ENCODE data around the gene SPTBN4. TPM values are rescaled to one million over a fixed set of nuclear protein-coding genes. Genes with fewer than 3 reads are reported as not detected.
A peak's percentile ranks its signal among the peaks of the same experiment; 100 is the strongest.

Gene SPTBN4
- total RNA-seq, 2 donors from 2014 or later: 1.8 to 6.3 TPM

- WGBS, 2 donors: 18 to 42% methylated on average over 56 to 61 of the region's 67 CpGs
- ATAC-seq: no peak
- no peaks in the 10 kb centered on the region for H3K27me3 ChIP-seq
Measured at GRCh38 chr19:40613690-40614621, 147.2 kb downstream of the SPTBN4 start.

GRCh38 chr19:40614622-40615411, 148.0 kb downstream of the SPTBN4 start:
- Histone ChIP-seq H3K9me3 (no peaks in the 10 kb centered on the region), H3K4me1 (peaks cover 11% of the 10 kb centered on the region), H3K27ac (peak overlapping the region in 2 of 4 donors; percentile 7 to 11), H3K4me3 (no peak overlapping the region), H3K36me3 (replicated peaks in 1 of 2; ENCODE audit: insufficient read depth in 1 of 2, low read depth in 2 of 2) (no peaks in the 10 kb centered on the region), H3K27me3 (no peaks in the 10 kb centered on the region)
- TF ChIP-seq CTCF (IDR thresholded peaks at IDR 0.05) (no peak), POLR2A (IDR thresholded peaks at IDR 0.05) (no peak)
- ATAC-seq: no peak
- intact Hi-C loops (cut with DNase I): no loop called here
- DNase-seq: peak in 3 of 4 donors; percentile 53 to 72 (median 56)
- 42 to 57% methylated on average over 27 of the region's 27 CpGs for WGBS, 2 donors

More at GRCh38 chr19:40613690-40614621, 147.2 kb downstream of the SPTBN4 start:
- Histone ChIP-seq H3K36me3 (replicated peaks in 1 of 2; ENCODE audit: insufficient read depth in 1 of 2, low read depth in 2 of 2) (no peaks in the 10 kb centered on the region), H3K9me3 (no peaks in the 10 kb centered on the region), H3K4me1 (peaks cover 17% of the 10 kb centered on the region), H3K4me3 (no peak overlapping the region), H3K27ac (peak overlapping the region in 1 of 4 donors; percentile 23)
- intact Hi-C loops (cut with DNase I): no loop called here
- DNase-seq: peak in 3 of 4 donors; percentile 60 to 75 (median 61)
- TF ChIP-seq POLR2A (IDR thresholded peaks at IDR 0.05): no peak
- TF ChIP-seq CTCF (IDR thresholded peaks at IDR 0.05): no peak

GRCh38 chr19:40616178-40616577, 149.4 kb downstream of the SPTBN4 start:
- intact Hi-C loops (cut with DNase I): no loop called here
- TF ChIP-seq POLR2A (IDR thresholded peaks at IDR 0.05) (no peak), CTCF (IDR thresholded peaks at IDR 0.05) (no peak)
- Histone ChIP-seq H3K9me3 (no peaks in the 10 kb centered on the region), H3K27me3 (no peaks in the 10 kb centered on the region), H3K4me3 (no peak overlapping the region), H3K36me3 (replicated peaks in 1 of 2; ENCODE audit: insufficient read depth in 1 of 2, low read depth in 2 of 2) (no peaks in the 10 kb centered on the region), H3K4me1 (no peaks in the 10 kb centered on the region), H3K27ac (no peak overlapping the region)
- ATAC-seq (no peak), DNase-seq (no peak)
- 79 to 92% methylated on average over 5 of the region's 5 CpGs for WGBS, 2 donors

GRCh38 chr19:40616941-40617340, 150.1 kb downstream of the SPTBN4 start:
- WGBS, 2 donors: 77 to 90% methylated on average over 5 to 17 of the region's 17 CpGs
- no peak overlapping the region for H3K4me3 ChIP-seq
- DNase-seq: no peak

More at GRCh38 chr19:40616941-40617340, 150.1 kb downstream of the SPTBN4 start:
- Histone ChIP-seq H3K4me1 (no peaks in the 10 kb centered on the region), H3K36me3 (replicated peaks in 1 of 2; ENCODE audit: insufficient read depth in 1 of 2, low read depth in 2 of 2) (no peaks in the 10 kb centered on the region), H3K27ac (no peak overlapping the region), H3K27me3 (no peaks in the 10 kb centered on the region), H3K9me3 (no peaks in the 10 kb centered on the region)
- intact Hi-C loops (cut with DNase I): no loop called here
- no peak for ATAC-seq
- TF ChIP-seq POLR2A (IDR thresholded peaks at IDR 0.05): no peak
- no peak for TF ChIP-seq CTCF (IDR thresholded peaks at IDR 0.05)

Data from body of pancreas (tissue), 4 donors.